Pancreas (tissue), 10 donors: ENCODE results near the gene TST. TPM values are rescaled to one million over a fixed set of nuclear protein-coding genes. Genes with fewer than 3 reads are reported as not detected.
A peak's percentile ranks its signal among the peaks of the same experiment; 100 is the strongest.

ENCODE experiments used
- ATAC-seq, 4 donors: fragments of 200-7000 bp; cut with Tn5 transposase; one replicate each; pipeline versions ENCODE4 v1.8.0 to v1.9.1; 2020; ENCODE audit warnings: mild to moderate bottlenecking in 4 of 4, moderate library complexity in 4 of 4
- DNase-seq, 6 donors: peaks; one replicate each; pipeline ENCODE4 v3.0.0-alpha.2; 2020
- FAIRE-seq: peaks from 2 replicates; lab custom pipeline; 2012; peaks lifted over from hg19 to GRCh38; lab: Jason Lieb, UNC
- H3K27ac ChIP-seq, 4 donors: fragments of 200-600 bp; sonication (generic); 1 replicate in 3 of 4; 2 replicates in 1 of 4; pipeline versions ENCODE4 v1.5.0 to v1.8.0; 2020
- H3K27me3 ChIP-seq, 4 donors: fragments of 200-600 bp; one replicate each; pipeline ENCODE4 v1.8.0; 2021
- H3K36me3 ChIP-seq, 3 donors: fragments of 200-600 bp; sonication (generic) in 1 of 3; one replicate each; pipeline versions ENCODE4 v1.5.0 to v1.8.0; 2020 to 2021
- H3K4me1 ChIP-seq, 3 donors: fragments of 200-600 bp; one replicate each; pipeline ENCODE4 v1.8.0; 2021
- H3K4me3 ChIP-seq, 4 donors: fragments of 200-600 bp; sonication (generic) in 2 of 4; one replicate each; pipeline versions ENCODE4 v1.5.0 to v1.8.0; 2020 to 2021
- H3K9me3 ChIP-seq, 4 donors: fragments of 200-600 bp; one replicate each; pipeline ENCODE4 v1.8.0; 2021
- WGBS, 2 donors: extraction: QIAGEN DNeasy Blood & Tissue Kit; methylation state at CpG; one replicate each; pipeline ENCODE4 v1.1.7; 2013; 5-methylcytosine and 5-hydroxymethylcytosine counted together
- intact Hi-C, 3 donors: fragments of 100-400 bp; cut with DNase I; formaldehyde crosslinking; loops; one replicate each; pipeline versions ENCODE4 v1.11.1 to v1.14.2; 2022
- polyA plus RNA-seq, 2 donors: library from polyadenylated mRNA; stranded (reverse); fragments of 200-250 nt; gene quantifications; one replicate each; pipeline ENCODE4 v1.2.3, GENCODE V29; 2013
- total RNA-seq, 6 donors: library from RNA; stranded (reverse); fragmentation: NEBNext Ultra II Directional in 4 of 6; extraction: Animal tissue kit (Norgen Biotek cat#: 25700) in 4 of 6; gene quantifications; one replicate each; pipeline versions ENCODE4 v1.2.1 to v1.2.4, GENCODE V29; 2021 to 2023
- TF ChIP-seq, protein P1 (sequence below), 4 donors: fragments of 200-600 bp; sonication (generic) in 3 of 4; IDR thresholded peaks; one replicate each; pipeline versions ENCODE4 v1.5.0 to v1.8.0; 2021; ENCODE audit warnings: antibody characterized with exemption in 4 of 4
- donor health status: healthy with polysubstance abuse.
- donor health status: DM: no; HTN: no; CAD: no; lungs with moderate emphysema.
- donor health status: DM: no; HTN: no; CAD: no.
- donor health status: control.
- donor health status: control.
- donor health status: Bipolar disorder and iron deficiency.
- donor health status: DM: yes; HTN: yes; CAD: no.
- donor health status: DM: no; HTN: no; CAD: no.
- donor health status: DM: no; HTN: no; CAD: no.
- donor health status: DM: yes; HTN: yes; CAD: no.

Gene TST
- total and polyA plus RNA-seq, 8 donors, result 22.9 to 52.3 (median 37.6) TPM

DNA sequence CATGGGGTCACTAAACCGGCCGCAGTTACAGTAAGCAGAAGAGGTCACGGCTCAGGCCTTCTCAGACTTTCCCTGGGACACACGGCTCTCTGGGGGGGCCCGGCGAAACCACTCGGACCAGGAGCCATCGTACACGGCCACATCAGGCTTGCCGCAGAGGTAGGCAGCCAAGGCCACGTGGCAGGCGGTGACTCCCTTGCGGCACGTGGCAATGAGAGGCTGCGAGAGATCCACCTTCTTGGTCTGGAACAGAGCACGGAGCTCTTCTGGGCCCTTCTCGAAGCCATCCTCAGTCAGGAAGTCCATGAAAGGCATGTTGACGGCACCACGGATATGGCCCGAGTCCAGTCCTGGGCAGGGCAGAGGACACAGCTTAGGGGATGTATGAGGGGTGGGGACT is 8.3 kb downstream of the TST start:
- Histone ChIP-seq H3K36me3 (no peaks in the 10 kb centered on the region), H3K27me3 (no peaks in the 10 kb centered on the region), H3K4me3 (no peak overlapping the region), H3K4me1 (peaks cover 0 to 7% (median 5%) of the 10 kb centered on the region in 3 donors), H3K9me3 (no peaks in the 10 kb centered on the region), H3K27ac (peak overlapping the region; percentile 33 to 62 (median 44))
- TF ChIP-seq, protein P1, sequence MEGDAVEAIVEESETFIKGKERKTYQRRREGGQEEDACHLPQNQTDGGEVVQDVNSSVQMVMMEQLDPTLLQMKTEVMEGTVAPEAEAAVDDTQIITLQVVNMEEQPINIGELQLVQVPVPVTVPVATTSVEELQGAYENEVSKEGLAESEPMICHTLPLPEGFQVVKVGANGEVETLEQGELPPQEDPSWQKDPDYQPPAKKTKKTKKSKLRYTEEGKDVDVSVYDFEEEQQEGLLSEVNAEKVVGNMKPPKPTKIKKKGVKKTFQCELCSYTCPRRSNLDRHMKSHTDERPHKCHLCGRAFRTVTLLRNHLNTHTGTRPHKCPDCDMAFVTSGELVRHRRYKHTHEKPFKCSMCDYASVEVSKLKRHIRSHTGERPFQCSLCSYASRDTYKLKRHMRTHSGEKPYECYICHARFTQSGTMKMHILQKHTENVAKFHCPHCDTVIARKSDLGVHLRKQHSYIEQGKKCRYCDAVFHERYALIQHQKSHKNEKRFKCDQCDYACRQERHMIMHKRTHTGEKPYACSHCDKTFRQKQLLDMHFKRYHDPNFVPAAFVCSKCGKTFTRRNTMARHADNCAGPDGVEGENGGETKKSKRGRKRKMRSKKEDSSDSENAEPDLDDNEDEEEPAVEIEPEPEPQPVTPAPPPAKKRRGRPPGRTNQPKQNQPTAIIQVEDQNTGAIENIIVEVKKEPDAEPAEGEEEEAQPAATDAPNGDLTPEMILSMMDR (IDR thresholded peaks at IDR 0.05), result no peak
- WGBS, 2 donors, result 83 to 88% methylated on average over 20 of the region's 20 CpGs
- no peak for ATAC-seq
- DNase-seq, result no peak
- no peak for FAIRE-seq
- intact Hi-C loops, result no loop called here

DNA sequence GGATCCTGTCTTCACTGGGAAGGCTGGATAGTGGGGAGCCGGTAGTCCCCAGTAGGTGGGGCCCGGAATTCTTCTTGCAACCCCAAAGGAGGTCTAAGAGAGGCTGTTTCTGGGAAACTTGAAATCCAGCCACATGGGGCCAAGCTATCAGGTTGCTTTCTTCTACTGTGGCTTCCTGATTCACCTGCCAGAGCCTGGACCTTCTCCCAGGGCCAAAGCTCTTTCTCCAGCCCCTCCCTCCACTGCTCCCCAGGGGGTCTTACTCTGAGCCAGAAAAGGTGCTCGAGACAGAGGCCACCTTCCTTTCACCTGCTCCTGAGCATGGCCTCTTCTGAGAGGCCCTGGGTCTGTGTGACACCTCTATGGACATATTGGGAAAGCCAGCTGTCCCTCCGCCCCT is 9.1 kb downstream of the TST start:
- no peaks in the 10 kb centered on the region for H3K27me3 ChIP-seq
- H3K4me1 ChIP-seq, result peaks cover 0 to 7% (median 5%) of the 10 kb centered on the region in 3 donors
- intact Hi-C loops, result no loop called here
- 65 to 69% methylated on average over 4 of the region's 4 CpGs for WGBS, 2 donors
- ATAC-seq, result peak; percentile 41 to 66 (median 48)
- no peaks in the 10 kb centered on the region for H3K9me3 ChIP-seq
- TF ChIP-seq, protein P1 (IDR thresholded peaks at IDR 0.05), result no peak
- H3K36me3 ChIP-seq, result no peaks in the 10 kb centered on the region
- FAIRE-seq, result no peak
- no peak for DNase-seq
- peak overlapping the region; percentile 33 to 62 (median 44) for H3K27ac ChIP-seq
- H3K4me3 ChIP-seq, result no peak overlapping the region

DNA sequence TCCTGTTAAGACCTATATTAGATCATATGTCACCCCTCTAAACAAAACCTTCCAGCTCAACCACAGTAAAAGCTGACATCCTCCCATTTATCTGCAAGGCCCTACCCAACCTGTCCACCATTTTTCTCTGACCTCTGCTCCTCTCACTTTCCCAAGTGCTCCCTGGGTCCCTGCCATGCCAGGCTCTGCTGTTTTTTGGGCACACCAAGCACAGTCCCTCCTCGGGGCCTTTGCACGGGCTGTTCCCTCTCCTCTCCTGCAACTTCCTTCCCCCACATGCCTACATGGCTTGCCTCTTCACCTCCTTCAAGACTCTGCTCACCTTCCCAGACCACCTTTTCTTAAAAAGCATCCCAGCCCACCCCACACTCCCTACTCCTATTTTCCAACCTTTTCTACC is 9.8 kb downstream of the TST start:
- peak overlapping the region in 1 of 4 donors; percentile 33 for H3K27ac ChIP-seq
- TF ChIP-seq, protein P1 (IDR thresholded peaks at IDR 0.05), result no peak
- intact Hi-C loops, result no loop called here
- no peaks in the 10 kb centered on the region for H3K27me3 ChIP-seq
- H3K9me3 ChIP-seq, result no peaks in the 10 kb centered on the region
- peaks cover 0 to 7% (median 5%) of the 10 kb centered on the region in 3 donors for H3K4me1 ChIP-seq
- H3K4me3 ChIP-seq, result no peak overlapping the region
- 90 to 92% methylated on average over 2 of the region's 2 CpGs for WGBS, 2 donors
- DNase-seq, result no peak
- H3K36me3 ChIP-seq, result no peaks in the 10 kb centered on the region
- no peak for FAIRE-seq
- ATAC-seq, result no peak

DNA sequence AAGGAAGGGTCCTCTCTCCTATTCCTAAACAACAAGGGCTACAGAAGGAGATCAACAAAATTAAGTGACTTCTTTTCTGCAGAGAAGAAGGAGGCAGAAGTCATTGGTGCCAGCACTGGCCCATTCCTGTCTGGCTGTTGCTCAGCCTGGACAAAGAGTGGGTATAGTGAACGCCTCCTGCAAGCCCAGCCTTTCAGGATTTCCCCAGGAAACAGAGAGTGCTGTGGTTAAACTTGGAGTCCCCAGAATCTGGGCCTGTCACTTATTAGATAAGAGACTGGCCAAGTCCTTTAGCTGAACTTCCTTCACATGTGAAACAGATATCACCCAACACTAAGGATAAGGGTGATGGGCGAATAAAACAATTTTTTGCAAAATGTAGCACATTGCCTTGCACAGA is 10.9 kb downstream of the TST start:
- no peaks in the 10 kb centered on the region for H3K36me3 ChIP-seq
- peaks cover 0 to 7% (median 5%) of the 10 kb centered on the region in 3 donors for H3K4me1 ChIP-seq
- DNase-seq (no peak), ATAC-seq (peak in 1 of 4 donors; percentile 37), FAIRE-seq (no peak)
- no peak overlapping the region for H3K27ac ChIP-seq
- H3K9me3 ChIP-seq, result no peaks in the 10 kb centered on the region
- TF ChIP-seq, protein P1 (IDR thresholded peaks at IDR 0.05), result no peak
- intact Hi-C loops, result no loop called here
- H3K27me3 ChIP-seq, result no peaks in the 10 kb centered on the region
- 73 to 80% methylated on average over 2 of the region's 2 CpGs for whole genome bisulfite sequencing, 2 donors
- H3K4me3 ChIP-seq, result no peak overlapping the region

DNA sequence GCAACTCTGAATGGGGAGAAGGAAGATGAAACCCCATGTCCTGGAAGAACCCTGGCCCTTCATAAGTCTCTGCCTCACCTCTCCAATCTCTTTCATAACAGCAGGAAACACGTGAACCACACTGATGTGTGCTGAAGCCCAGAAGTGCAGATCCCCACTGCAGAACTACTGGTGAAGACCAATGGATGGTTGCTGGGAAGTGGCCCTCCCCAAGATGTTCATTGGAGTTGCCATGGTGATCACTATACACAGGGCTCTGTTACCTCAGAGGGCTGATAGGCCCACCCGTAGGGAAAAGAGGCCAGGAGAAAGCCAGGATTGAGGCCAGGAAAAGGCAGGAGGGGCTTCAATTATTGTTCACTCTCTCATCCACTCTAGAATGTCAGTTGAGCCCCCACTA is 11.6 kb downstream of the TST start:
- Histone ChIP-seq H3K36me3 (no peaks in the 10 kb centered on the region), H3K27me3 (no peaks in the 10 kb centered on the region), H3K4me3 (no peak overlapping the region), H3K27ac (no peak overlapping the region), H3K4me1 (peaks cover 0 to 7% (median 4%) of the 10 kb centered on the region in 3 donors), H3K9me3 (no peaks in the 10 kb centered on the region)
- no peak for DNase-seq
- WGBS, 2 donors, result 50 to 57% methylated on average over 2 of the region's 2 CpGs
- TF ChIP-seq, protein P1 (IDR thresholded peaks at IDR 0.05), result no peak
- no peak for FAIRE-seq
- intact Hi-C loops, result no loop called here
- ATAC-seq, result no peak
